Measurements from ENCODE around the gene PTCH1. TPM values are rescaled to one million over a fixed set of nuclear protein-coding genes. Genes with fewer than 3 reads are reported as not detected.

The PTCH1 gene
- polyA plus RNA-seq, 1 of the 3 experiments (the other 2 are of a cell fraction) = 3.3 TPM

GRCh38 chr9:95496687-95497086, 20.1 kb downstream of the PTCH1 start:
- DNase-seq = no peak
- H4K20me1 ChIP-seq (ENCODE audit: insufficient read depth) = no peaks in the 10 kb centered on the region; the same call in 1 of the 2 replicates
- H3K27ac ChIP-seq (ENCODE audit: low read depth in 2 of 2, low read length in 1 of 2) = no peak overlapping the region
- H3K9ac ChIP-seq = no peak overlapping the region
- peaks cover 35 to 58% of the 10 kb centered on the region in 2 experiments for H3K4me1 ChIP-seq (ENCODE audit: control insufficient read depth in 1 of 2, insufficient read depth in 2 of 2, low read depth in 1 of 2, low read length in 1 of 2)
- no peak overlapping the region for H3K4me2 ChIP-seq
- TF ChIP-seq POLR2AphosphoS5 (IDR thresholded peaks at IDR 0.05; ENCODE audit: low read depth, low read length) (no peak), EP300 (IDR thresholded peaks at IDR 0.05; ENCODE audit: borderline replicate concordance in 1 of 2, low read depth in 1 of 2, low read length in 1 of 2) (no peak), RAD21 (IDR thresholded peaks at IDR 0.05; ENCODE audit: low read length) (no peak), ZBTB33 (IDR thresholded peaks at IDR 0.05; ENCODE audit: borderline replicate concordance, low read depth) (no peak)
- H3K27me3 ChIP-seq (ENCODE audit: insufficient read depth) = no peaks in the 10 kb centered on the region
- H3K9me2 ChIP-seq = no peaks in the 10 kb centered on the region
- no peaks in the 10 kb centered on the region for H3K79me2 ChIP-seq (ENCODE audit: insufficient read depth)
- POLR2A ChIA-PET = no interaction called here
- peaks cover 7% of the 10 kb centered on the region for H3F3A ChIP-seq (replicated peaks; ENCODE audit: insufficient read depth)
- no peaks in the 10 kb centered on the region for H3K36me3 ChIP-seq (replicated peaks in 1 of 2; ENCODE audit: control insufficient read depth in 1 of 2, insufficient read depth in 2 of 2, low read length in 1 of 2)
- no peak overlapping the region for H3K4me3 ChIP-seq (ENCODE audit: low read depth in 2 of 2, low read length in 1 of 2)
- 92% methylated on average over 2 of the region's 2 CpGs for WGBS (ENCODE audit: low lambda C conversion rate)
- H2AFZ ChIP-seq (ENCODE audit: low read depth) = no peak overlapping the region
- H3K9me3 ChIP-seq = no peaks in the 10 kb centered on the region
- CTCF ChIA-PET = interaction anchor here (0.6 to 1.1 kb wide), 2 partner anchors 10 to 213 kb away, joined by 3 read pairs; no protein-coding TSS in a partner anchor

- Histone ChIP-seq H2AFZ (ENCODE audit: low read depth) (no peak overlapping the region), H3K79me2 (ENCODE audit: insufficient read depth) (no peaks in the 10 kb centered on the region), H3K4me2 (no peak overlapping the region), H3K27me3 (ENCODE audit: insufficient read depth) (no peaks in the 10 kb centered on the region), H3K9ac (no peak overlapping the region), H3K36me3 (replicated peaks in 1 of 2; ENCODE audit: control insufficient read depth in 1 of 2, insufficient read depth in 2 of 2, low read length in 1 of 2) (no peaks in the 10 kb centered on the region), H3K4me1 (ENCODE audit: control insufficient read depth in 1 of 2, insufficient read depth in 2 of 2, low read depth in 1 of 2, low read length in 1 of 2) (peaks cover 35 to 58% of the 10 kb centered on the region in 2 experiments), H4K20me1 (ENCODE audit: insufficient read depth) (no peaks in the 10 kb centered on the region; the same call in 1 of the 2 replicates), H3K4me3 (ENCODE audit: low read depth in 2 of 2, low read length in 1 of 2) (no peak overlapping the region), H3K9me2 (no peaks in the 10 kb centered on the region), H3F3A (replicated peaks; ENCODE audit: insufficient read depth) (peaks cover 7% of the 10 kb centered on the region), H3K9me3 (no peaks in the 10 kb centered on the region), H3K27ac (ENCODE audit: low read depth in 2 of 2, low read length in 1 of 2) (no peak overlapping the region)
- CTCF ChIA-PET = no interaction called here
- WGBS (ENCODE audit: low lambda C conversion rate) = 97% methylated on average over 12 of the region's 12 CpGs
- DNase-seq = no peak
- no peak for TF ChIP-seq EP300 (IDR thresholded peaks at IDR 0.05; ENCODE audit: borderline replicate concordance in 1 of 2, low read depth in 1 of 2, low read length in 1 of 2)
- no peak for TF ChIP-seq PBX3 (IDR thresholded peaks at IDR 0.05)
- TF ChIP-seq RCOR1 (IDR thresholded peaks at IDR 0.05; ENCODE audit: low read length) = no peak
- no peak for TF ChIP-seq REST (IDR thresholded peaks at IDR 0.05; ENCODE audit: low read depth, low read length)
- TF ChIP-seq GATA2 (CRISPR knock-in tag; IDR thresholded peaks at IDR 0.05) = no peak
- no peak for TF ChIP-seq EZH2phosphoT487 (IDR thresholded peaks at IDR 0.05; ENCODE audit: borderline replicate concordance, low read depth)
- no peak for TF ChIP-seq USF1 (IDR thresholded peaks at IDR 0.05; ENCODE audit: borderline replicate concordance, low read depth)
- TF ChIP-seq POLR2AphosphoS5 (IDR thresholded peaks at IDR 0.05; ENCODE audit: low read depth, low read length) = no peak
- no peak for TF ChIP-seq SIN3A (IDR thresholded peaks at IDR 0.05; ENCODE audit: borderline replicate concordance, low read depth, low read length)
- TF ChIP-seq RXRA (IDR thresholded peaks at IDR 0.05; ENCODE audit: borderline replicate concordance, low read depth) = no peak
- no peak for TF ChIP-seq RFX5 (IDR thresholded peaks at IDR 0.05; ENCODE audit: low read length)
- no peak for TF ChIP-seq TEAD4 (IDR thresholded peaks at IDR 0.05; ENCODE audit: borderline replicate concordance, insufficient read depth)
- no peak for TF ChIP-seq GABPA (IDR thresholded peaks at IDR 0.05; ENCODE audit: low read depth)
- POLR2A ChIA-PET = no interaction called here
Measured at GRCh38 chr9:95495961-95496360, 20.8 kb downstream of the PTCH1 start.
